BJ (cell line): ENCODE results near the gene RNF114. TPM values are rescaled to one million over a fixed set of nuclear protein-coding genes. Genes with fewer than 3 reads are reported as not detected.

Experiments
- CTCF ChIA-PET: fragments of 350-600 bp; formaldehyde crosslinking; extraction: SDS; loops from one replicate; lab custom pipeline; 2021; ENCODE audit warnings: antibody characterized with exemption, inconsistent platforms; lab: Yijun Ruan, JAX
- POLR2A ChIA-PET: fragments of 300-600 bp; sonication (Branson Sonifier 250); formaldehyde crosslinking; extraction: SDS; loops from one replicate; lab custom pipeline; 2021; ENCODE audit warnings: antibody characterized with exemption; lab: Charles Lee
- DNase-seq: peaks from one replicate; pipeline ENCODE4 v3.0.0-alpha.2; 2011; ENCODE audit warnings: low read depth
- H3K27me3 ChIP-seq: 2 replicates; pipeline ENCODE4 v1.6.0; 2011; ENCODE audit warnings: low read length; ENCODE audit not compliant: control insufficient read depth, insufficient read depth
- H3K36me3 ChIP-seq: 2 replicates; pipeline ENCODE4 v1.5.1; 2011; ENCODE audit warnings: low read length; ENCODE audit not compliant: control insufficient read depth, insufficient read depth
- H3K4me3 ChIP-seq: 2 replicates; pipeline ENCODE4 v1.5.1; 2011; ENCODE audit warnings: low read depth, mild to moderate bottlenecking, control low read depth, low read length
- CTCF ChIP-seq: IDR thresholded peaks from 2 replicates; pipeline ENCODE4 v1.5.1; 2011; ENCODE audit warnings: low read depth, mild to moderate bottlenecking, control low read depth, inconsistent platforms, low read length, moderate library complexity; ENCODE audit not compliant: insufficient read depth
- polyA plus RNA-seq: library from polyadenylated mRNA; depleted of rRNA; stranded (reverse); fragments of >200 nt; gene quantifications from 2 replicates; pipeline ENCODE4 v1.2.3, GENCODE V29; 2011

The RNF114 gene
- polyA plus RNA-seq, 1 experiment: 53.6 TPM

GRCh38 chr20:49982346-49983122 lies 46.3 kb downstream of the RNF114 start, which contains the start of gene SNAI1:
SNAI1 (plus strand) TSS chr20:49982980; CDS start chr20:49983060, 80 bp downstream.
- CTCF ChIA-PET: interaction anchor here (0.9 to 16.8 kb wide), 7 partner anchors 76 to 189 kb away, joined by 3 to 590 read pairs (median 4); no protein-coding TSS in a partner anchor
- peak; percentile 44 for TF ChIP-seq CTCF
- POLR2A ChIA-PET: no interaction called here
- Histone ChIP-seq H3K36me3 (peaks cover 1% of the 10 kb centered on the region; the same call in 1 of the 2 replicates), H3K27me3 (no peaks in the 10 kb centered on the region), H3K4me3 (peak within 1 kb of the TSS; percentile 58)
- no peak for DNase-seq

DNA sequence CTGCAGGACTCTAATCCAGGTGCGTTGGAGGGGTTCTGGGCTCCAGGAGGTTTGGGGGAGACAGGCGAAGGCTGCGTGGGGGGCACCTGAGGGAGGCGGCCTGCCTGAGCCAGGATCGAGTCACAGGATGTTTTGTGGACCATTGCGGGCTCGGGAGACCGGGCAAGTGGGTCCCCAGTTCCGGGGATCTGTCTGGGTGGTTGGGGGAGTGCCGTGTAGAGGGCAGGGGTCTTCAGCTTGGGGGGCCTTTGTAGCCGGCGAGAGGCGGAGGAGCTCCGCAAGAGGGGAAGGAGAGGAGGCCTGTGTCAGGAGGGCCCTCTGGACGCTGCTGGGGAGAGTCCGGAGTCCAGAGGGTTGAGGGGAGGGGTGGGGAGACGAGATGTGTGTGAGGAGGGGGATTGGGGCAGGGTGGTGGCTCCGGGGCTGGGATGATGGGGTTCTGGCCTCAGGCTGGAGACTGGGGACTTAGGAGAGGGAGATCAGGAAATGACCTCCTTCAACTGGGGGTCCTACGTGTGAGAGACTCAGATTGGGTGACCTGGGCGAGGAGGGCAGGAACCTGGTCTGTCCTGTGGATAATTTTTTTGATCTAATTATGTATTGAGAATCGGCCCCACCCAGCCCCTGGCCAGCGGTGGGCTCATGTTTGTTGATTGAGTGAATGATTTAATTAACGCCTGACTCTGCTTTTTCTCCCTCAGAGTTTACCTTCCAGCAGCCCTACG lies 47.1 kb downstream of the RNF114 start:
- Histone ChIP-seq H3K36me3 (peaks cover 7% of the 10 kb centered on the region), H3K27me3 (no peaks in the 10 kb centered on the region), H3K4me3 (peak overlapping the region; percentile 58)
- ChIA-PET POLR2A (interaction anchor here (1.6 kb wide), 1 partner anchor 88 kb away, joined by 4 read pairs; no protein-coding TSS in a partner anchor), CTCF (interaction anchor here (1.6 to 16.8 kb wide), 3 partner anchors 85 to 186 kb away, joined by 4 to 590 read pairs (median 9); no protein-coding TSS in a partner anchor)
- no peak for TF ChIP-seq CTCF
- no peak for DNase-seq

GRCh38 chr20:49983848-49984408 lies 47.7 kb downstream of the RNF114 start:
- no peak for DNase-seq
- Histone ChIP-seq H3K4me3 (peak overlapping the region; percentile 58), H3K27me3 (no peaks in the 10 kb centered on the region), H3K36me3 (peaks cover 7% of the 10 kb centered on the region)
- POLR2A ChIA-PET: interaction anchor here (1.6 kb wide), 1 partner anchor 88 kb away, joined by 4 read pairs; no protein-coding TSS in a partner anchor
- CTCF ChIA-PET: interaction anchor here (1.6 to 16.8 kb wide), 3 partner anchors 85 to 185 kb away, joined by 4 to 590 read pairs (median 9); no protein-coding TSS in a partner anchor
- no peak for TF ChIP-seq CTCF

DNA sequence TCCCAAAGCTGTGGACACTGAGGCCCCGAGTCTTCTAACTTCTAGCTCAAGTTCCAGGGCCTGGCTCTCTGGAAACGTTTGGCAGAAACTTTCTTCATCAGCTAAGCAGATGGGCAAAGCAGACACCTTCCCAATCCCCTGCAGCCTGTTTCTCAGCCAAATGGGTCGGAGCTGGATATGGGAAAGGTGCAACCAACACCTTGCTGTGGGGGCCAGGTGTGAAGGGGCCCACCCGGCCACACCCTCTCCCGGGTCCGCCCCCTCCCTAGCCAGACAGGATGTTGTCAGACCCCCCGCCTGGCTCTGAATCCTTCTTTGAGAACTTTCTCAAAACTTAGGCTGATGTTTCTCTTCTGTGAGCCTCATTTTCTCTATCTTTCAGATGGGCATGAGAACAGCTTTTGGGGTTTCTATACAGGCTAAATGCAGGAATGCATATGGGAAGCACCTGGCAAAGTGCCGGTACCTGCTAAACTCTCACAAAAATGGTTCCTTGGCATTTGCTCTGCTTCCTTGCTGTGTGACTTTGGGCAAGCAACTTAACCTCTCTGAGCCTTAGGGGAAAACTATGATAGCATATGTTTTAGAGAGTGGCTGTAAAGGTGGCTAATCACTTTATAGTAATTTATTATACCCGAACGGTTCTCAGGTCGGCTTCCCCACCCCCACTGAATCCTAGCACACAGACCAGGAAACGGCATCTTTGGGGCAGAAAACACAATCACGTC lies 48.4 kb downstream of the RNF114 start:
- CTCF ChIA-PET: interaction anchor here (0.6 to 16.8 kb wide), 5 partner anchors 15 to 659 kb away, joined by 3 to 590 read pairs (median 4); no protein-coding TSS in a partner anchor
- POLR2A ChIA-PET: interaction anchor here (1.6 kb wide), 1 partner anchor 87 kb away, joined by 4 read pairs; no protein-coding TSS in a partner anchor
- no peak for TF ChIP-seq CTCF
- Histone ChIP-seq H3K36me3 (peaks cover 7% of the 10 kb centered on the region), H3K4me3 (peak overlapping the region; percentile 58), H3K27me3 (no peaks in the 10 kb centered on the region)
- DNase-seq: no peak
